Amygdala (tissue), 56 donors: ENCODE measurements around the gene LYPLA2.

ENCODE experiments used
- DNase-seq, 56 donors: peaks; one replicate each; lab custom pipeline; 2025; lab: John Stamatoyannopoulos, UW

The LYPLA2 gene

DNA sequence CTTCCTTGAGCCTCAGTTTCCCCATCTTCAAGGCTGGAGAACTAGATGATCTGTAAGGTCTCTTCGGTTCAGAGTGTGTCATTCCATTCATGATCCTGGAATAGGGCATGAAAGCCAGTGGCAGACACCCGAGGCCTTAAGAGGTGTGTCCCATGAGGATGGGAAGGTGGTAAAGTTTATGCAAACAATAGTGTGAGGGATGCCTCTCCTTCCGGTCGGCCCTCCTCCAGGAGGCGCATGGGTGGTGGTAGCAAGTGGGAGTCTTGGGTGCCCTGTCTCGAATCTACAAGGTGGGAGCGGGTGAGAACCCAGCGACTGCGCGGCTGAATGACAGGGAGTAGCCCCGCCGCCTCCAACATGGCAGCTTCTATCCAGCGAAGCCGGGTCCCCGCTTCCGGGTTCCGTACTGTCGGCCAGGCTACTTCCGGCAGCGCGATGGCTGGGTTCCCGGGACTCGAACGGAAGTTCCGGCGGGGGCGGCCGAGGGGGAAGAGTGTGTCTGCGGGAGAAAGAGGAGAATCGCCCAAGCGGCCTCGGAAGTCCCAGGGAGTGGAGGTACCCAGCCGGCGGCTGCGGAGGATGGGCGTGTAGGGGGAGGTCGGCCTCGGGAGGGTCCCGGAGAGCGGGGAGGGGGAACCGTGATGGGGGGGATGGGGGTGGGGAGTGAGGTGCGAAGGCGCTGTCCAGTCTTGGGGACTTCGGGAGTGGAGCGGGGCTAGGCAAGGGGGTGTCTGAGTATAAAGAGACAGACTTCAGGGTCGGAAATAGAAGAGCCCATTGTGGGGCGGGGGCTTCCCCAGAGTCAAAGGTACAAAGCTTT is at the start of gene LYPLA2:
LYPLA2 (plus strand) TSS at position 450 of the 820 bp plus-strand sequence. CDS start 1,538 bp downstream, outside the sequence.
- peak; percentile 51 to 97 (median 91) for DNase-seq

GRCh38 chr1:23741609-23742008 is 49.3 kb upstream of the LYPLA2 start:
- DNase-seq, result no peak

- DNase-seq, result peak in 4 of 56 donors; percentile 33 to 60 (median 52)
These were observed 48.2 kb upstream of the LYPLA2 start for GRCh38 chr1:23742670-23743286.

DNA sequence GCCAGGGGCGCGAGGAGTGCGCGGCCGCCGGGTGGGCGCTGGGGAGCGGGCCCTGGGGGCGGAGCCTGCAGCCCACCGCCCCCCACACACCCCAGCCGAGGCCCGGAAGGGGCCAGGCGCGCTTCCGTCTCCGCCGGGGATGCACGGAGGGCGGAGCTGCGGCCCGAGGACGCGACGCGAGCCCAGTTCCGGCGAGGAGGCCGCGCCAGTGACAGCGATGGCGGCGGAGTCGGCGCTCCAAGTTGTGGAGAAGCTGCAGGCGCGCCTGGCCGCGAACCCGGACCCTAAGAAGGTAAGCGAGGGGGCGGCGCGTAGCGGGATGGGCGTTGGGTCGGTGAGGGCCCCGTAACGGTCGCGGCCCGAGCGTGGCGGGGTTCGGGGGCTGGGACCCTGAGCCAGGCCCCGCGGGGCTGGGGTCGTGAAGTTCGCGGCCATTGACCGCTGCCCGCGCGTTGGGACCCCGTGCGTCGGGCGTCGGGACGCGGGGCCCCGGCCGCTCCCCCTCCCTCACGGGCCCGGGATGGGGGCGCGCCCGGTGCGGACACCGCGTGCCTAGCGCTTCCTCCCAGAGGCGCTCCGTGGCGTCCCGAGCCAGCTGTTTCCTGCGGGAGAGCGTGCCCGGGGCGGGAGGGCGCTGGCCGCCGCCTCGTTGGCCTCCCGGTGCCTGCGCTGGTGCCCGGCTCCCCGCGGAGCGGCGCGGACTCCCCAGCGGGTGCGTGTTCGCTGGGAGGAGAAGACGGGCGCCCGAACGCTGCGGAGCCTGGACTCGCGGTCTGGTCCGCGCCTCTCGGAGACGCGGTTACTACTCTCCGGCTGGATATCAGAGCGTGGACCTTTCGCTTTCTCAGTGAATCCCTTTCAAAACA is 47.4 kb upstream of the LYPLA2 start, which contains the start of gene ELOA:
ELOA (plus strand) TSS at position 185 of the 866 bp plus-strand sequence; CDS start at position 218, 33 bp downstream.
- DNase-seq, result peak in 51 of 56 donors; percentile 14 to 81 (median 52)

DNA sequence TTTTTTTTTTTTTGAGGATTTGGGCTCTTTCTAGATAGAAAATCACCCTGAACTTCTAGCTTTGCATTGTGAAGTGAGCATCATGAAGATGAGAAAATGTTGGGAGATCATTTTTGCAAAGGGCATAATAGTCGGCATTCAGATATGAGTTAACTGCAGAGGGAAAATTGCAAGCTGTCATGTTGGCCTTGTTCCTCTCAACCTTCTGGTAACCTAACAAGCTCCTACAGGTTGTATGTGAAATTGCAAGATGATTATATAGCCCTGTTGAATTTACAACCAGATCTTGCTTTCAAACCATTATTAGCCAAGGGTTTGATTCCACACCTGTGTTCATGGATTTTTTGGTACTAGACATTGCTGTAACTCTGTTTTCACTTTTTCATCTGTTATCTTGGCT is 45.4 kb upstream of the LYPLA2 start:
- DNase-seq, result no peak

DNA sequence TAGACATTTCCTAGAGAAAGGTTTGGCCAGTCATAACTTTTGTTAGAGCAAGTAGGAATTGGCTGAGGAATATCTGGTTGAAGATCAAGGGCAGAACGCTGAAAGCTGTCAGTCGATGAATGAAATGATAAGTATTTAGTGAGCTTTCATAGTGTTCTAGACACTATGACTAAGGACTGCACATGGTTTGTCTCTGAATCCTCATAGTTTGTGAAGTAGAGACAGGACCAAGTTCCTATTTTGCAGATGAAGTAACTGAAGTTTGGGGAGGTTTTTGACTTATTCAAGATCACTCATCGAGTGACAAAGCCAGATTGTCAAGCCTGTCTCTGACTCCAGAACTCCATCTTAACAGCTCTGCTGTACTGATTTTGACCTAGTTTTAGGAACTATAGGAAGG is 42.9 kb upstream of the LYPLA2 start:
- DNase-seq, result no peak

DNA sequence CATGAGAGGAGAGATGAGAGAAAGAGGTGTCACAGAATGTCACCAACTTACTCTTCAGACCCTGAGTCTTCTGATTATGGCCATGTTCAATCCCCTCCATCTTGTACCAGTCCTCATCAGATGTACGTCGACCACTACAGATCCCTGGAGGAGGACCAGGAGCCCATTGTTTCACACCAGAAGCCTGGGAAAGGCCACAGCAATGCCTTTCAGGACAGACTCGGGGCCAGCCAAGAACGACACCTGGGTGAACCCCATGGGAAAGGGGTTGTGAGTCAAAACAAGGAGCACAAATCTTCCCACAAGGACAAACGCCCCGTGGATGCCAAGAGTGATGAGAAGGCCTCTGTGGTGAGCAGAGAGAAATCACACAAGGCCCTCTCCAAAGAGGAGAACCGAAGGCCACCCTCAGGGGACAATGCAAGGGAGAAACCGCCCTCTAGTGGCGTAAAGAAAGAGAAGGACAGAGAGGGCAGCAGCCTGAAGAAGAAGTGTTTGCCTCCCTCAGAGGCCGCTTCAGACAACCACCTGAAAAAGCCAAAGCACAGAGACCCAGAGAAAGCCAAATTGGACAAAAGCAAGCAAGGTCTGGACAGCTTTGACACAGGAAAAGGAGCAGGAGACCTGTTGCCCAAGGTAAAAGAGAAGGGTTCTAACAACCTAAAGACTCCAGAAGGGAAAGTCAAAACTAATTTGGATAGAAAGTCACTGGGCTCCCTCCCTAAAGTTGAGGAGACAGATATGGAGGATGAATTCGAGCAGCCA is 39.7 kb upstream of the LYPLA2 start:
- peak in 1 of 56 donors; percentile 2 for DNase-seq

DNA sequence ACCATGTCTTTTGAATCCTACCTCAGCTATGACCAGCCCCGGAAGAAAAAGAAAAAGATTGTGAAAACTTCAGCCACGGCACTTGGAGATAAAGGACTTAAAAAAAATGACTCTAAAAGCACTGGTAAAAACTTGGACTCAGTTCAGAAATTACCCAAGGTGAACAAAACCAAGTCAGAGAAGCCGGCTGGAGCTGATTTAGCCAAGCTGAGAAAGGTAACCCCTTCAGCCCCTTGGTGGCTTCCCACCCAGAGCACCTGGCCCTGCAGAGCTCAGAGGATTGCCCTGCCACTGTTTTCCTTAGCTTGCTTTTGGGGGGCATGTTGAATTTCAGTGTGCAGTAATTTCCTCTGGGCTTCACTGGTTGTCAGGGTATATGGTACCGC is 39.1 kb upstream of the LYPLA2 start:
- no peak for DNase-seq

- DNase-seq, result no peak
These were observed 38.0 kb upstream of the LYPLA2 start for GRCh38 chr1:23752909-23753308.

DNA sequence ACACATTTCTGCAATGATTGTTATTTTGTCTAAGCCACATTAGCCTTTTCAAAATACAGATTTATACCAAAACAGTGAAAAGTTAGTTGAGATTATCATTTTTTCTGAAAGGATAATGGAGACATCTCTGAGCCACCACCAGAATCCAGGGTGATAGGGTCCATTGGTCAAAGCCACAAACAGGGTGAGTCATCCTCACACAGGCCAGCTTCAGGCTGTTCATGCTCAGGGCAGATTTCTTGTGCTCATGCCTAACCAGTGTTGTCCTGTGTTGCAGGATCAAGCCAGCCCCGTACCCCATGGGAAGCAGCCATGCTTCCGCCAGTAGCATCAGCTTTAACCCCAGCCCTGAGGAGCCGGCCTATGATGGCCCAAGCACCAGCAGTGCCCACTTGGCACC is 34.3 kb upstream of the LYPLA2 start:
- no peak for DNase-seq

DNA sequence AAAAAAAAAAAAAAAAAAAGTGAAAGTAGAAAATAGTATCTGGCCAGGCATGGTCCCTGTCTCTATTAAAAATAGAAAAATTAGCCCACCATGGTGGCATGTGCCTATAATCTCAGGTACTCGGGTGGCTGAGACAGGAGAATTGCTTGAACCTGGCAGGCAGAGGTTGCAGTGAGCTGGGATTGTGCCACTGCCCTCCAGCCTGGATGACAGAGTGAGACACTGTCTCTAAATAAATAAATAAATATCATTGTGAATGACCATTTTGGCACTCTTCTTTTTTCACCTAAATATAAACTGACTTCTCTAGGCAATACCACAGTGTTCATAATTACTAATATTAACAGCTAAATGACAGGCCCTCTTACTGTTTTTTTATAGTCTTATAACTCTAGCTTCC is 33.1 kb upstream of the LYPLA2 start:
- no peak for DNase-seq

GRCh38 chr1:23759277-23759676 is 31.7 kb upstream of the LYPLA2 start:
- DNase-seq, result peak in 45 of 56 donors; percentile 3 to 77 (median 32)

GRCh38 chr1:23763041-23763577 is 27.8 kb upstream of the LYPLA2 start:
- peak in 1 of 56 donors; percentile 7 for DNase-seq

- no peak for DNase-seq
These were observed 22.2 kb upstream of the LYPLA2 start for GRCh38 chr1:23768733-23769132.

DNA sequence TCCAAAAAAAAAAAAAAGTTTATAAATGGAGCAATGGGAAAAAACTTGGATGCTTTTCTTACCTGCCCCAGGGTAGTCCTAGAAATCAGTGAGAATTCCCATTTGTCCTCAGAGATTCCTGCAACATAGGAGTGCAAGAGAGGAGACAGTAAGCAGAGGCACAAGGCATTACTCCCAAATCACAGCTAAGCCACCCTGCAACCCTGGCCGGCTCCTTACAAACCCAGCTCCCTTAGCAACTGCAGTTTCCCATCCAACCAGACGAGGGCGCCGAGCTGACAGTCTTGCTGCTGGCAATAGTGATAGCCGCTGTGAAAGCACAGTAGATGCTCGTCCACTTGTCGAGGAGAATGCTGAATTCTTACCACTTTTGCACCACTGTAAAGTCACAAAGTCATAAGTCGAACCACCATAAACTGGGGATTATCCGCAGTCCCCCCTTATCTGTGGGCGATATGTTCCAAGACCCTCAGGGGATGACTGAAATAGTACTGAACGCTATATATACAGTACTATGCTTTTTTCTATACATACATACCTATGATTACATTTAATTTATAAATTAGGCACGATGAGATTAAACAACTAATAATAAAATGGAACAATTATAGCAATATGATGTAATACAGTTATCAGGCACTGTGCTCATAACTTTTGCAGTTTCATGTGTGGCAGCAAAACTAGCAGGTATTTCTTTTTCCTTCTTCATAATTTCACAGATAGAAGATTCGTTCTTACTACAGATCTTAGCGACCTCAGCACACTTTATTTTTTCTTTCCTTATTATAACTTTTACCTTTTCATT is 18.7 kb upstream of the LYPLA2 start:
- peak in 52 of 56 donors; percentile 15 to 91 (median 62) for DNase-seq

GRCh38 chr1:23772854-23773242 is 18.1 kb upstream of the LYPLA2 start:
- DNase-seq, result no peak

GRCh38 chr1:23774174-23774880 is 16.6 kb upstream of the LYPLA2 start:
- DNase-seq, result no peak

DNA sequence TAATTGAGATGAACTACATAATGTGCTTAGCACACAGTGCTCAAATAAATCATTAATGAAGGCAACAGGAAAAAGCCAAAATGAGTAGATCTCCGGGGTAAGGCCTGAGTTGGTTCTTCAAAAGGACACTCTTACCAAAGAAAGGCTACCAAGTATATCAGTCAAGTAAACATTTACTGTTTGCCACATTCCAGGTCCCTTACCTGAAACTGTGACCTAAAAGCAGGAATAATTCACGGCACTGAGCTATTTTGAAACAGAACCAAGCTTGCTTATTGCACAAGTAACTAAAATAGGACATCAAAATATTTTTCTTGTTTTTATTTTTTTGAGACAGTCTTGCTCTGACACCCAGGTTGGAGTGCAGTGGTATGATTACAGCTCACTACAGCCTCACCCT is 14.7 kb upstream of the LYPLA2 start:
- DNase-seq, result no peak
